Left ventricle myocardium inferior (tissue), 1 donor: ENCODE data around the gene LDB3. TPM values are rescaled to one million over a fixed set of nuclear protein-coding genes. Genes with fewer than 3 reads are reported as not detected.
A peak's percentile ranks its signal among the peaks of the same experiment; 100 is the strongest.

Source experiments
- DNase-seq: peaks from one replicate; pipeline ENCODE4 v3.0.0-alpha.2; 2020
- H3K27ac ChIP-seq: fragments of 200-600 bp; replicated peaks from 2 replicates; pipeline ENCODE4 v1.8.0; 2021
- H3K27me3 ChIP-seq: fragments of 200-600 bp; 2 replicates; pipeline ENCODE4 v1.8.0; 2021; ENCODE audit warnings: low read depth
- H3K36me3 ChIP-seq: fragments of 200-600 bp; 2 replicates; pipeline ENCODE4 v1.8.0; 2021
- H3K4me1 ChIP-seq: fragments of 200-600 bp; 2 replicates; pipeline ENCODE4 v1.8.0; 2021
- H3K4me3 ChIP-seq: fragments of 200-600 bp; 2 replicates; pipeline ENCODE4 v1.8.0; 2021; ENCODE audit warnings: mild to moderate bottlenecking, moderate library complexity
- H3K9me3 ChIP-seq: fragments of 200-600 bp; replicated peaks from 2 replicates; pipeline ENCODE4 v1.8.0; 2021
- CTCF ChIP-seq: fragments of 200-600 bp; IDR thresholded peaks from 2 replicates; pipeline ENCODE4 v1.8.0; 2021; ENCODE audit warnings: antibody characterized with exemption, mild to moderate bottlenecking, borderline replicate concordance
- intact Hi-C: fragments of 100-400 bp; cut with micrococcal nuclease; formaldehyde crosslinking; loops from one replicate; pipeline ENCODE4 v1.11.0; 2022
- total RNA-seq: library from RNA; stranded (reverse); fragmentation: NEBNext Ultra II Directional; extraction: Animal tissue kit (Norgen Biotek cat#: 25700); gene quantifications from one replicate; pipeline ENCODE4 v1.2.1, GENCODE V29; 2021
- donor health status: DM: no; HTN: yes; CAD: no; lungs with severe emphysema.

LDB3 gene
- total RNA-seq, 1 donor from 2014 or later, result 1,542 TPM

GRCh38 chr10:86681047-86681446 lies 12.7 kb downstream of the LDB3 start:
- Histone ChIP-seq H3K27ac (peak overlapping the region; percentile 98), H3K4me1 (peaks cover 93% of the 10 kb centered on the region), H3K27me3 (peaks cover 33% of the 10 kb centered on the region), H3K4me3 (peak overlapping the region; percentile 77), H3K36me3 (peaks cover 33% of the 10 kb centered on the region), H3K9me3 (no peaks in the 10 kb centered on the region)
- intact Hi-C loops, result no loop called here
- TF ChIP-seq CTCF, result no peak
- peak; percentile 67 for DNase-seq

GRCh38 chr10:86681722-86682386 lies 13.5 kb downstream of the LDB3 start:
- Histone ChIP-seq H3K4me3 (peak overlapping the region; percentile 77), H3K9me3 (no peaks in the 10 kb centered on the region), H3K27ac (peak overlapping the region; percentile 98), H3K27me3 (peaks cover 40% of the 10 kb centered on the region), H3K4me1 (peaks cover 85% of the 10 kb centered on the region), H3K36me3 (peaks cover 31% of the 10 kb centered on the region)
- no peak for TF ChIP-seq CTCF
- intact Hi-C loops, result no loop called here
- DNase-seq, result no peak

- peaks cover 44% of the 10 kb centered on the region for H3K27me3 ChIP-seq
- H3K4me1 ChIP-seq, result peaks cover 77% of the 10 kb centered on the region
- DNase-seq, result no peak
- H3K9me3 ChIP-seq, result no peaks in the 10 kb centered on the region
- peak overlapping the region; percentile 98 for H3K27ac ChIP-seq
- peak overlapping the region; percentile 19 for H3K4me3 ChIP-seq
- H3K36me3 ChIP-seq, result peaks cover 31% of the 10 kb centered on the region
- TF ChIP-seq CTCF, result no peak
- intact Hi-C loops, result no loop called here
Measured at GRCh38 chr10:86682675-86683074, 14.4 kb downstream of the LDB3 start.

GRCh38 chr10:86684331-86685097 lies 16.2 kb downstream of the LDB3 start:
- peaks cover 68% of the 10 kb centered on the region for H3K4me1 ChIP-seq
- H3K27me3 ChIP-seq, result peaks cover 44% of the 10 kb centered on the region
- H3K36me3 ChIP-seq, result peaks cover 19% of the 10 kb centered on the region
- peak; percentile 71 for DNase-seq
- peak overlapping the region; percentile 98 for H3K27ac ChIP-seq
- intact Hi-C loops, result no loop called here
- no peaks in the 10 kb centered on the region for H3K9me3 ChIP-seq
- peak overlapping the region; percentile 23 for H3K4me3 ChIP-seq
- peak; percentile 69 for TF ChIP-seq CTCF

GRCh38 chr10:86685416-86685815 lies 17.1 kb downstream of the LDB3 start:
- H3K4me3 ChIP-seq, result no peak overlapping the region
- peaks cover 59% of the 10 kb centered on the region for H3K4me1 ChIP-seq
- no peak for TF ChIP-seq CTCF
- DNase-seq, result no peak
- intact Hi-C loops, result no loop called here
- peak overlapping the region; percentile 98 for H3K27ac ChIP-seq
- peaks cover 10% of the 10 kb centered on the region for H3K36me3 ChIP-seq
- no peaks in the 10 kb centered on the region for H3K9me3 ChIP-seq
- peaks cover 44% of the 10 kb centered on the region for H3K27me3 ChIP-seq
